GM10248 (cell line): Measurements from ENCODE around the gene RDH13.
"Not testable (repeated sequence)": the region's sequence is repeated elsewhere in the genome, so short reads cannot be mapped to it uniquely, and the experiment has no call there.

Experiments used
- CTCF ChIA-PET: fragments of 300-600 bp; sonication (Branson Sonifier 250); formaldehyde crosslinking; extraction: SDS; loops from one replicate; lab custom pipeline; 2021; ENCODE audit warnings: antibody characterized with exemption; lab: Yijun Ruan, JAX
- POLR2A ChIA-PET: fragments of 350-650 bp; sonication (Branson Sonifier 250); formaldehyde crosslinking; extraction: SDS; loops from one replicate; lab custom pipeline; 2020; ENCODE audit warnings: antibody characterized with exemption; lab: Yijun Ruan, JAX
- DNase-seq: peaks from one replicate; pipeline ENCODE4 v3.0.0; 2012; ENCODE audit errors: extremely low spot score
- TF ChIP-seq, protein P1 (sequence below): IDR thresholded peaks from 2 replicates; pipeline ENCODE4 v1.5.1; 2012; ENCODE audit warnings: mild to moderate bottlenecking, low read depth; ENCODE audit errors: extremely low read depth, missing control alignments, control extremely low read depth

Gene RDH13

DNA sequence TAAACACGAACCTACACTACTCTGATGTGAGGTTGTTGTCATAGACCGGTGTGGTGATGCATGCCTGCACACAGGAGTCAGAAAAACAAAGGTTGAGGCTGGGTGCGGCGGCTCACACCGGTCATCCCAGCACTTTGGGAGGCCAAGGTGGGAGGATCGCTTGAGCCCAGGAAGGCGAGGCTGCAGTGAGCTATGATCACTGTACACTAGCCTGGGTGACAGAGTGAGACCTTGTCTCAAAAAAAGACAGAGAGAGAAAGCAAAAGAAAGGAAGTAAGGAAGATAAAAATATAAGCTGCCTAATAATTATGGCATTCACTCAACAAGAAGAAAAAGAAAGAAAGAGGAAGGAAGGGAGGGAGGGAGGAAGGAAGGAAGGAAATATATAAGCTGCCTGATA lies 34.2 kb downstream of the RDH13 start:
- DNase-seq: no peak
- CTCF ChIA-PET: interaction anchor here (0.8 to 1.3 kb wide), 2 partner anchors 18 to 58 kb away, joined by 3 read pairs; no protein-coding TSS in a partner anchor
- POLR2A ChIA-PET: no interaction called here
- TF ChIP-seq, protein P1, sequence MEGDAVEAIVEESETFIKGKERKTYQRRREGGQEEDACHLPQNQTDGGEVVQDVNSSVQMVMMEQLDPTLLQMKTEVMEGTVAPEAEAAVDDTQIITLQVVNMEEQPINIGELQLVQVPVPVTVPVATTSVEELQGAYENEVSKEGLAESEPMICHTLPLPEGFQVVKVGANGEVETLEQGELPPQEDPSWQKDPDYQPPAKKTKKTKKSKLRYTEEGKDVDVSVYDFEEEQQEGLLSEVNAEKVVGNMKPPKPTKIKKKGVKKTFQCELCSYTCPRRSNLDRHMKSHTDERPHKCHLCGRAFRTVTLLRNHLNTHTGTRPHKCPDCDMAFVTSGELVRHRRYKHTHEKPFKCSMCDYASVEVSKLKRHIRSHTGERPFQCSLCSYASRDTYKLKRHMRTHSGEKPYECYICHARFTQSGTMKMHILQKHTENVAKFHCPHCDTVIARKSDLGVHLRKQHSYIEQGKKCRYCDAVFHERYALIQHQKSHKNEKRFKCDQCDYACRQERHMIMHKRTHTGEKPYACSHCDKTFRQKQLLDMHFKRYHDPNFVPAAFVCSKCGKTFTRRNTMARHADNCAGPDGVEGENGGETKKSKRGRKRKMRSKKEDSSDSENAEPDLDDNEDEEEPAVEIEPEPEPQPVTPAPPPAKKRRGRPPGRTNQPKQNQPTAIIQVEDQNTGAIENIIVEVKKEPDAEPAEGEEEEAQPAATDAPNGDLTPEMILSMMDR: no peak

DNA sequence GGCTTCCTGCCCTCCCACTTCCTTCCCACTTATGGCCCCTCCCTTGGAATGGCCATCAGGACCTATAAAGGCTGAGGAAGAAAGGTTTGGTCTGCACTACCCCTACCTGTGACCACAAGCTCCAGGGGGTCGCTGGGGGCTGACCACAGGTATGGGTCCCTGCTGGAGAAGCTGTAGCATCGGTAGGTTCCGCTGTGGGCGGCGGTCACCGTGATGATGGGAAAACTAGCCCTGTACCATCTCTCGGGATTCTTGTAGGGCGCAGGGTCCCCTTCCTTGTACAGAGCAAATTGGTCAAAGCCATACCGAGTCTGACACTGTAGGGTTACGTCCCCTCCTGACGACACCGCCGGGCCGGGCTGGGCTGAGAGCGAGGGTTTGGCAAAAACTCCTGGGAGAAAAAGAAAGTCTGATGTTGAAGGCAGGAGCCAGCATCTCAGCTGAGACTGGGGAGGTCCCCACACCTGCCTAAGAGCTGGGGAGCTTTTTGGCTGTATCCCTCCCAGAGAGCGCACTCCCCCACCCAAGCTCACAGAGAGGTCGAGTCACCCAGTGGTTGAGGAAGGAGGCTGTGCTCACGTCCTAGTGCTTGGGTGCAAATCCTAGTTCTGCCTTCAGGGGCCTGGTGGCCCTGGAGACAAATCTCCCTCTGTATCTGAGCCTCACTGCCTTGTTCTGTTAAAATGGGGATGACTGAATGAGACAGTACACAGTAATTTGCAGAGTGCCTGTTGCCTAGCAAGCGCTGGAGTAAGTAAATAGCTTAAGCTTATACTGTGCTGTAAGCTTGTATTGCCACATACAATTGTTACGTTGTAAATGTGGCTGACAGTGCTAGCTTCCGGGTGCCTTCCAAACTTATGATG lies 35.2 kb downstream of the RDH13 start:
- TF ChIP-seq, protein P1: no peak
- POLR2A ChIA-PET: no interaction called here
- CTCF ChIA-PET: interaction anchor here (1.3 kb wide), 1 partner anchor 19 kb away, joined by 3 read pairs; no protein-coding TSS in a partner anchor
- DNase-seq: no peak

DNA sequence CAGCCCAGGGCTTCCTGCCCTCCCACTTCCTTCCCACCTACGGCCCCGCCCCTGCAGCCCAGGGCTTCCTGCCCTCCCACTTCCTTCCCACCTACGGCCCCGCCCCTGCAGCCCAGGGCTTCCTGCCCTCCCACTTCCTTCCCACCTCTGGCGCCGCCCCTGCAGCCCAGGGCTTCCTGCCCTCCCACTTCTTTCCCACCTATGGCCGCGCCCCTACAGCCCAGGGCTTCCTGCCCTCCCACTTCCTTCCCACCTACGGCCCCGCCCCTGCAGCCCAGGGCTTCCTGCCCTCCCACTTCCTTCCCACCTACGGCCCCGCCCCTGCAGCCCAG lies 35.8 kb downstream of the RDH13 start:
- CTCF ChIA-PET, DNase-seq, POLR2A ChIA-PET: not testable (repeated sequence)

DNA sequence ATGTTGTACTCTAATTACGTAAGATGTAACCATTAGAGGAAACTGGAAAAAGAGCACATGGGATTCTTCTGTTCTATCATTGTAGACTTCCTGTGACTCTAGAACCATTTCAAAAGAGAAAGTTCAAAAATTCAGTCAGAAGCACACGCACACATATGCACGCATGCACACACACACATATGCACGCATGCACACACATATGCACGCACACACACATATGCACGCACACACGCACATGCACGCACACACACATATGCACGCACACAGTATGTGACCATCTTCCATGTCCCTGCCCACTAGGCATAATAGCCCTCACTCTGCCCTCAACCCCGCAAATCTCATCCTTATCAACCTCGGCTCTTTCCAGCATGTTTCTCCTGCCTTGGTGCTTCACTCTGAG lies 38.8 kb downstream of the RDH13 start:
- POLR2A ChIA-PET: no interaction called here
- no peak for DNase-seq
- TF ChIP-seq, protein P1: no peak
- CTCF ChIA-PET: no interaction called here

DNA sequence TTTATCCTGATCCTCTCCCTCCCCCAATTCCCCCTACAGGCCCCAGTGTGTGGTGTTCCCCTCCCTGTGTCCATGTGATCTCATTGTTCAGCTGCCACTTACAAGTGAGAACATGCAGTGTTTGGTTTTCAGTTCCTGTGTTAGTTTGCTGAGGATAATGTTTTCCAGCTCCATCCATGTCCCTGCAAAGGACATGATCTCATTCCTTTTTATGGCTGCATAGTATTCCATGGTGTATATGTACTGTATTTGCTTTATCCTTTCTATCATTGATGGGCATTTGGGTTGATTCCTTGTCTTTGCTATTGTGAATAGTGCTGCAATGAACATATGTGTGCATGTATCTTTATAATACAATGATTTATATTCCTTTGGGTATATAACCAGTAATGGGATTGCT lies 42.6 kb downstream of the RDH13 start:
- CTCF ChIA-PET, POLR2A ChIA-PET, DNase-seq: not testable (repeated sequence)

DNA sequence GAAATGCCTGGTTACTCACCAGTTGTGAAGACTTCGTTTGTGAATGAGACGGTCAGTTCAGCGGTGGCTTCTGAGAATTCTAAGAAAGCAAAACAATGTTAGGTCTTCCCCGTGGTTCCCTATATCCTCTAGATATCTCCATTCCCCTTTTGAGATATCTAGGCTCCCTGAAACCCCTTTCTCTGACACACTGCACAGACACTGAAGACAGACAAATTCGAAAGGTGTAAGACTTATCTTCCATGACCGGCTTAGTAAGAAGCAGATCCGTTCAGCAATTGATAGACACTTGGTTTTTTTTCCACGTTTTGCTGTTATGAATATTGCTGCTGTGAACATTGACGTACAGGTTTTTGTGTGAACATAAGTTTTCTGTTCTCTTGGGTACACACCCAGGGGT lies 44.3 kb downstream of the RDH13 start:
- DNase-seq: no peak
- TF ChIP-seq, protein P1: no peak
- POLR2A ChIA-PET: no interaction called here
- CTCF ChIA-PET: interaction anchor here (1.2 kb wide), 1 partner anchor 22 kb away, joined by 4 read pairs; no protein-coding TSS in a partner anchor

DNA sequence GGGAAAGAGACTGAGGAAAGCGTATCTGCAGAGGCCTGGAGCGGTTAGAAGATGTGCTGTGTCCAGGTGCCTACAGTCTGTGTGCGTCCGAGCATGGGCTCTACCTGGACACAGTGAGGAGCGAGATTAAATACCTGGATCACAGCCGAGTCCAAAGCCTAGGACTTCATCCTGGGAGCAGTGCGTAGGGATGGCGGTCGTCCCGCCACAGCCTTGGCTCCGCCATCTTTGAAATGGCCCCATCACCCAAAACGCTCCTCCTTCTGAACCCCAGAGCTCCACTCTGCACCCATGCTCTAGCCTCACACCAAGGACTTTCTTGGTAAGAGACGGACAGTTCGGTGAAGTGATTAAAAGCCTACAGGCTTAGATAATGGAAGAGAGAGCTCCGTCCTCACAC lies 44.7 kb downstream of the RDH13 start:
- TF ChIP-seq, protein P1: no peak
- DNase-seq: no peak
- ChIA-PET POLR2A (no interaction called here), CTCF (interaction anchor here (1.2 kb wide), 1 partner anchor 22 kb away, joined by 4 read pairs; no protein-coding TSS in a partner anchor)
